Adipose tissue (tissue), 3 donors: ENCODE measurements around the gene PRM3. TPM values are rescaled to one million over a fixed set of nuclear protein-coding genes. Genes with fewer than 3 reads are reported as not detected.

ENCODE experiments used
- H3K27ac ChIP-seq: one replicate; pipeline ENCODE4 v1.5.1; 2013; ENCODE audit warnings: low read depth, low read length
- WGBS, 3 donors: extraction: QIAGEN DNeasy Blood & Tissue Kit; methylation state at CpG; one replicate each; pipeline ENCODE4 v1.1.7; 2013; 5-methylcytosine and 5-hydroxymethylcytosine counted together
- polyA plus RNA-seq, 3 donors: library from polyadenylated mRNA; stranded (reverse); fragments of 200-250 nt; gene quantifications; one replicate each; pipeline ENCODE4 v1.2.3, GENCODE V29; 2013
- donor health status: healthy with polysubstance abuse.
- donor health status: Bipolar disorder and iron deficiency.
- donor health status: healthy.

PRM3 gene
- polyA plus RNA-seq, 3 donors, result not detected

- H3K27ac ChIP-seq, result no peak overlapping the region
- WGBS, 3 donors, result 85 to 93% (median 91%) methylated on average over 2 of the region's 2 CpGs
These were observed 2.7 kb downstream of the PRM3 start for GRCh38 chr16:11270602-11271162.

- 86 to 96% (median 96%) methylated on average over 9 to 11 of the region's 11 CpGs for WGBS, 3 donors
- H3K27ac ChIP-seq, result no peak within 1 kb of the TSS
These were observed 4.5 kb downstream of the PRM3 start, which contains the start of gene TNP2 for GRCh38 chr16:11268921-11269375. Gene TNP2 (minus strand): TSS chr16:11269325. CDS start chr16:11269262, 63 bp downstream.

GRCh38 chr16:11265124-11265523 lies 8.3 kb downstream of the PRM3 start:
- H3K27ac ChIP-seq, result no peak overlapping the region
- WGBS, 3 donors, result 69 to 92% (median 89%) methylated on average over 7 of the region's 7 CpGs

- WGBS, 3 donors, result 81 to 82% (median 81%) methylated on average over 9 of the region's 9 CpGs
These were observed 9.1 kb downstream of the PRM3 start for GRCh38 chr16:11264155-11264832.

DNA sequence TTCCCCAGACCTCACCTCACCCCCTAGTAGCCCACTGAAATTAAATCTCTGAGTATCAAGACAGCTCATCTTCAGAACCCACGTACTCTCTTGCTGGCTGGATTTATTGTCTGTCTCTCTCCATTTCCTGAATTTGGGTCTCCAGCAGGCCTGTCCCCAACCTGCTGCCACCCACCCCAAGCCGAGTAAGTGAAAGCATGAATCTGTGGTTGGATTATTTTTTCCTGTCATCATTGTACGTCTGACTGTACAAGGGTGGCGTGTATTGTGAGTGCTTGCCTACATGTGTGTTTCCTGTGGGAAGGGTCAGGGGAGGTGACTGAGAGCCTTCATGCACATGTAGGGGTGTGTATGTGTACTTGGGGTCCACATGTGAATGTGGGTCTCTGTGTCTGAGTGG lies 9.7 kb downstream of the PRM3 start:
- 46 to 64% (median 56%) methylated on average over 4 of the region's 4 CpGs for WGBS, 3 donors
- H3K27ac ChIP-seq, result no peak overlapping the region

More at GRCh38 chr16:11264155-11264832, 9.1 kb downstream of the PRM3 start:
- H3K27ac ChIP-seq, result no peak overlapping the region

DNA sequence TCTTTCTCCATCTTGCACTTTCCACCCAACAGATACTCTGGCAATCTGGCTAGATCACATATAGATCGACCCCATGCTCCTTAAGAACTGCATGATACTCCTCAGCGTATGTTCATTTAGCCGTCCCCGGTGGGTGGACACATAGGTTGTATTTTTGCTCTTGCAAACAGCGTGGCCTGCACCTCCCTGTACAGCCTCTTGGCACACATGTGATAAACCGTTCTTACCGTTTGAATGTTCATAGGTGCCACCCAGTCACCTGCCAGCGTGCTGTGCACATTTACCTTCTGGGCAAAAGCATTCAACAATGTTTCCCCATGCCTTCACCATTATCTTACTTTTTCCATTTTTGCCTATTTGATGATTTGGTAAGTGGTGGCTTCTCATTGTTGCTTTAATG lies 10.5 kb downstream of the PRM3 start:
- H3K27ac ChIP-seq, result no peak overlapping the region
- WGBS, 3 donors, result 80 to 92% (median 82%) methylated on average over 8 of the region's 8 CpGs

DNA sequence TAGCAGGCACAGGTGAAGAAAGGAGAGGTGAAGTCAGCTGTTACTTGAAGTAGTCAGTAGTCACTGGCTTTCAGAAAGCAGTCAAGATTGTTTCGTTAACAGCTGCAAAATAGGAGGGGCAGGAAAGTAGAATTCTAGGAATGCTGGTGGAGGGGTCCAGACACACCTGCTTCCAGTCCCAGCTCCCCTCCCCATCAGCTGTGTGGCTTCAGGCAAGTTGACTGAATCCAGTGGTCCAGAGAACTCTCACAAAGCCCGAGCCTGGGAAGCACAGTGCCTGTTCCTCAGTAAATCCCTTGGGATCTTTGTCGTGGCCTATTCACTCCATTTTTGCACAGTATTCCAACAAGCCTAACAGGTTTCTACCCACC lies 12.8 kb downstream of the PRM3 start:
- no peak overlapping the region for H3K27ac ChIP-seq
- WGBS, 3 donors, result 64 to 79% (median 65%) methylated on average over 3 of the region's 3 CpGs

- WGBS, 3 donors, result 79 to 92% (median 91%) methylated on average over 12 of the region's 12 CpGs
- no peak overlapping the region for H3K27ac ChIP-seq
These were observed 13.5 kb downstream of the PRM3 start for GRCh38 chr16:11259655-11260595.

DNA sequence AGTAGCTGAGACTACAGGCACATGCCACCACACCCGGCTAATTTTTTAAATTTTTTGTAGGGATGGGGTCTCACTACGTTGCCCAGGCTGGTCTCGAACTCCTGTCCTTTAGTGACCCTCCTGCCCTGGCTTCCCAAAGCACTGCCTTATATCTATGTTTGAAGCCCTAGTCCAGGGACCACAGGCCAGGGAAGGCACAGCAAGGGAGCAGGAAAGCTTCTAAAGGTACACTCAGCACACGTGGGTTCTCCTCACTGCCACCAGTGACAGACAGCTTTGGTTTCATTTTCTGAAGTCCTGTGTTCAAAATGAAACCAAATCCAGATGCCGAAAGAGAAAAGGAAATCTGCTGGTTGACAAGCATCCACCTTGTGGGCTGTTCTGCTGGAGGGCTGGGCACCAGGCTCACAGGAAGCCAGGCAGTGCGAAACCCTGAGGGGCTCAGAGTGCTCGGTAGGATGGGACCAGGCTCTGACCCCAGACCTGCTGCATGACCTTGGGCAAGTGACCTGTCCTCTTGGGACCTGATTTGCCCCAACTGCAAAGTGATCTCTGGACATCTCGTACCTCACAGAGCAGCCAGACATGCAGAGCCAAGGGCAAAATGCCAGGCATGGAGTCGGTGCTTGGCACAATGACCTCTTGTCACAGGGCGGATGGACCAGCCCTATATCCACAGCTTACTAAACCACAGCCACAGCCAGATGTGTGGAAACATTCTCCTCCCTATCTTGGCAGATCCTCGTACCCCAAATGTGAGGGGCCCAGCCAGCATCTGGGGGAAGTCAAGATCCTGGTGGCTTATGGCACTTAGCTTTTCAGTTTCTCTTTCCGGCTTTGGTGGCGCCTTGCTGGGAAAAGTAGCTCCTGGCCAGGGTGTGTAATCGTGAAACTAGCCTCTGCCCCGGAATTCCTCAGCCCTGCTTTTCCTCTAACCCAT lies 14.6 kb downstream of the PRM3 start:
- 27 to 45% (median 29%) methylated on average over 15 of the region's 15 CpGs for WGBS, 3 donors
- H3K27ac ChIP-seq, result no peak overlapping the region

- no peak overlapping the region for H3K27ac ChIP-seq
- 20 to 25% (median 25%) methylated on average over 21 of the region's 21 CpGs for WGBS, 3 donors
These were observed 16.1 kb downstream of the PRM3 start for GRCh38 chr16:11257131-11257938.

DNA sequence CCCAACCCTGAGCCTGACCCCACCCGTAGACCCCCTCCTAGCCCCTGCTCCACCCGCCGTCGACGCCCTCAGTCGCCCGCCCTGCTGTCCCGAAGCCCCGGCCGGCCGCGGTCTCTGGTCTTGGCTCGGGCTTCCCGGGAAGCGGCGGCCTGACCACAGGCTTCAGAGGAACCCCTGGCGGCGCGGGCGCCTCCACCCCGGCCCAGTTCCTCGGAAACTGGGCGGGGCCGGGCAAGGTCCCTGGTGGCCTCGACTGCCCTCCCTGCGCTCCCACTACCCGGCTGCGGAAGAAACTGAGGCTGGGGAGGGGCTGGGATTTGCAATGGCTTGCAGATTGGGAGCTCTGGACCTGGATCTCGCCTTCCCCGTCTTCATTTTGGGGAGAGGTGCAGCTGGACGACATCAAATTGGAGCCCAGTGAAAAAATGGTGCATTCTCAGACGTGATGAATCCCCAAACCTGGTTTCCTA lies 16.7 kb downstream of the PRM3 start:
- 0 to 1% (median 0%) methylated on average over 32 of the region's 32 CpGs for WGBS, 3 donors
- H3K27ac ChIP-seq, result no peak overlapping the region

DNA sequence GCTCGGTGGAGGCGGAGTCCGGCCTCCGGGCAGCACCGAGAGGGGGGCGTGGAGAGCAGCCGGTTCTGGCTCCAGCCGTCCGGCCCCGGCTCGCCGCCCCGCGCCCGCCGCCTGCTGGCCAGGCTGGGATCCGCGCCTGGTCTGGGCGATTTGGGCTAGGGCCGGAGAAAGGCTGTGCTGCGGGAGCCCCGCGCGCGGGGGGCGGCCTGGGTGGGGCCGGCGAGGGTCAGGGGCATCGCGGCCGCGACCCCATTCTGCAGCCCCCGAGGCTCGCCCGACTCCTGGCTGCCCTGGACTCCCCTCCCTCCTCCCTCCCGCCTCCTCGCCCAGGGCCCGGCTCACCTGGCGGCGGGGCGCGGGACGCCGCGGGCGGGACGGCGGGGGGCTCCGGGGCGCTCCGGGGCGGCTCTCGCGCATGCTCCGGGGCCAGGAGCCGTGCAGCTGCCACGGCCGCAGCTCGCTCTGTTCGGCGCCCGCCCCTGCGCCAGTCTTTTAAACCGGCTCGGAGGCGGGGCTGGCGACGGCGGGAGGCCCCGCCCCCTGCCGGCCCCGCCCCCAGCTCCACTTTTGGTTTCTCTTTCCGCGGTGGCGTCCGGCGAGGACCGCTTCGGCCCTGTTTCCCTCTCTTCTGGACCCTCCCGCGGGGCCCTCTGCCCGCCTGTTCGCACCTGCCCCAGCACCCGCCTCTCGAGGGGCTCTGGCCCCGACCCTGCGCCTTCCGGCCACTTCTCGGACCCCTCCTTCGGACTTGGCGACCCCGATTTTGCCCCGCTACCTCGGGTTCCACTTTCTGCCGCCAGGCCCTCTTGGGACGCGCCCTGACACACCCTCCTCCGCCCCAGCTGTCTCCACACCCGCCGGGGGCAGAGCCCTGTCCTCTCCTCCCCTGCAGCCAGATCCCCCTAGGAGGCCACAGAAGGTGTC lies 17.4 kb downstream of the PRM3 start, which contains the start of gene SOCS1:
TSS of gene SOCS1 (minus strand) at position 468 of the 924 bp plus-strand sequence. CDS start 726 bp downstream, outside the sequence.
- WGBS, 3 donors, result 0 to 1% (median 0%) methylated on average over 46 to 95 of the region's 100 CpGs
- H3K27ac ChIP-seq, result no peak within 1 kb of the TSS

GRCh38 chr16:11254913-11255736 lies 18.3 kb downstream of the PRM3 start:
- 2 to 4% (median 2%) methylated on average over 81 to 105 of the region's 105 CpGs for WGBS, 3 donors

GRCh38 chr16:11253995-11254912 lies 19.2 kb downstream of the PRM3 start:
- H3K27ac ChIP-seq, result no peak overlapping the region
- WGBS, 3 donors, result 69 to 79% (median 69%) methylated on average over 20 to 29 of the region's 29 CpGs

More at GRCh38 chr16:11254913-11255736, 18.3 kb downstream of the PRM3 start:
- H3K27ac ChIP-seq, result no peak overlapping the region
